H9 (cell line): ENCODE results near the gene TXLNB. TPM values are rescaled to one million over a fixed set of nuclear protein-coding genes. Genes with fewer than 3 reads are reported as not detected.

Source experiments
- DNase-seq: peaks from one replicate; pipeline ENCODE4 v3.0.0-alpha.2; 2017
- H2AFZ ChIP-seq: one replicate; pipeline ENCODE4 v1.6.1; 2013; ENCODE audit warnings: mild to moderate bottlenecking, low read length, control low read depth, moderate library complexity
- H2AK5ac ChIP-seq: 2 replicates; pipeline ENCODE4 v1.6.1; 2013; ENCODE audit warnings: low read length, control low read depth, mixed read lengths; ENCODE audit not compliant: insufficient read length
- H2BK120ac ChIP-seq: one replicate; pipeline ENCODE4 v1.6.1; 2013; ENCODE audit warnings: low read depth, mild to moderate bottlenecking, low read length, control low read depth, inconsistent platforms; ENCODE audit not compliant: poor library complexity, severe bottlenecking
- H2BK12ac ChIP-seq: 2 replicates; pipeline ENCODE4 v1.6.1; 2013; ENCODE audit warnings: low read length, control low read depth, mixed read lengths, low read depth; ENCODE audit not compliant: insufficient read length
- H2BK15ac ChIP-seq: 2 replicates; pipeline ENCODE4 v1.6.1; 2013; ENCODE audit warnings: low read depth, low read length, control low read depth
- H2BK20ac ChIP-seq: one replicate; pipeline ENCODE4 v1.6.1; 2013; ENCODE audit warnings: low read depth, mild to moderate bottlenecking, low read length, control low read depth, inconsistent platforms; ENCODE audit not compliant: poor library complexity, severe bottlenecking
- H2BK5ac ChIP-seq: 2 replicates; pipeline ENCODE4 v1.6.1; 2013; ENCODE audit warnings: low read length, control low read depth, mixed read lengths; ENCODE audit not compliant: insufficient read length
- H3K14ac ChIP-seq: 2 replicates; pipeline ENCODE4 v1.6.1; 2013; ENCODE audit warnings: low read length, control low read depth; ENCODE audit not compliant: insufficient read depth
- H3K18ac ChIP-seq: 2 replicates; pipeline ENCODE4 v1.6.1; 2013; ENCODE audit warnings: low read depth, mild to moderate bottlenecking, mixed read lengths, low read length, control low read depth; ENCODE audit not compliant: insufficient read length
- H3K23ac ChIP-seq: 2 replicates; pipeline ENCODE4 v1.6.1; 2013; ENCODE audit warnings: low read length, control low read depth, mixed read lengths, low read depth; ENCODE audit not compliant: insufficient read length
- H3K23me2 ChIP-seq: 2 replicates; pipeline ENCODE4 v1.6.1; 2013; ENCODE audit warnings: low read depth, mild to moderate bottlenecking, mixed read lengths, low read length, control low read depth; ENCODE audit not compliant: insufficient read length, poor library complexity, severe bottlenecking
- H3K27ac ChIP-seq: 2 replicates; pipeline ENCODE4 v1.5.1; 2013; ENCODE audit warnings: low read length, control low read depth, mixed read lengths, low read depth; ENCODE audit not compliant: insufficient read length
- H3K27me3 ChIP-seq: 2 replicates; pipeline ENCODE4 v1.6.1; 2013; ENCODE audit warnings: low read length, control low read depth, inconsistent platforms; ENCODE audit not compliant: insufficient read depth
- H3K4ac ChIP-seq: 2 replicates; pipeline ENCODE4 v1.6.1; 2013; ENCODE audit warnings: low read depth, mild to moderate bottlenecking, control low read depth, inconsistent platforms, low read length, moderate library complexity
- H3K4me1 ChIP-seq: 2 replicates; pipeline ENCODE4 v1.6.1; 2013; ENCODE audit warnings: low read length, control low read depth, inconsistent platforms; ENCODE audit not compliant: insufficient read depth
- H3K4me2 ChIP-seq: 2 replicates; pipeline ENCODE4 v1.6.1; 2013; ENCODE audit warnings: low read length, control low read depth, mixed read lengths; ENCODE audit not compliant: insufficient read length, insufficient read depth
- H3K56ac ChIP-seq: 2 replicates; pipeline ENCODE4 v1.6.1; 2013; ENCODE audit warnings: low read depth, mild to moderate bottlenecking, mixed read lengths, low read length, control low read depth; ENCODE audit not compliant: insufficient read length
- H3K79me1 ChIP-seq: 2 replicates; pipeline ENCODE4 v1.6.1; 2013; ENCODE audit warnings: low read depth, mild to moderate bottlenecking, moderate library complexity, low read length, control low read depth, inconsistent platforms; ENCODE audit not compliant: insufficient read depth, poor library complexity, severe bottlenecking
- H3K79me2 ChIP-seq: 2 replicates; pipeline ENCODE4 v1.6.1; 2013; ENCODE audit warnings: low read length, control low read depth, inconsistent platforms; ENCODE audit not compliant: insufficient read depth
- H3K9ac ChIP-seq: 2 replicates; pipeline ENCODE4 v1.6.1; 2013; ENCODE audit warnings: low read length, control low read depth, mixed read lengths; ENCODE audit not compliant: insufficient read length; ENCODE audit errors: extremely low read depth
- H3K9me3 ChIP-seq: one replicate; pipeline ENCODE4 v1.6.1; 2013; ENCODE audit warnings: low read depth, low read length, inconsistent platforms; ENCODE audit not compliant: control insufficient read depth
- H3T11ph ChIP-seq: one replicate; pipeline ENCODE4 v1.6.1; 2013; ENCODE audit warnings: mild to moderate bottlenecking, low read length, control low read depth, inconsistent platforms
- H4K20me1 ChIP-seq: one replicate; pipeline ENCODE4 v1.6.1; 2013; ENCODE audit not compliant: control insufficient read depth, insufficient read length, insufficient read depth
- H4K5ac ChIP-seq: 2 replicates; pipeline ENCODE4 v1.6.1; 2013; ENCODE audit warnings: low read depth, mild to moderate bottlenecking, mixed read lengths, low read length, control low read depth; ENCODE audit not compliant: insufficient read length
- H4K8ac ChIP-seq: replicated peaks from 2 replicates; pipeline ENCODE4 v1.6.1; 2013; ENCODE audit warnings: low read length, control low read depth, mixed read lengths, low read depth; ENCODE audit not compliant: insufficient read length
- H4K91ac ChIP-seq: 2 replicates; pipeline ENCODE4 v1.6.1; 2013; ENCODE audit warnings: low read depth, mild to moderate bottlenecking, moderate library complexity, mixed read lengths, low read length, control low read depth; ENCODE audit not compliant: insufficient read length
- H3K27ac Mint-ChIP-seq, 3 experiments: 2 replicates in 2 of 3; 3 replicates in 1 of 3; pipeline ENCODE4 v1.8.0; 2020 to 2021; ENCODE audit warnings: mixed read lengths in 3 of 3, mild to moderate bottlenecking in 1 of 3, moderate library complexity in 1 of 3
- H3K27me3 Mint-ChIP-seq: 2 replicates; pipeline ENCODE4 v1.8.0; 2021; ENCODE audit warnings: low read depth, mild to moderate bottlenecking, moderate library complexity, mixed read lengths
- H3K36me3 Mint-ChIP-seq, 3 experiments: 2 replicates in 2 of 3; 3 replicates in 1 of 3; pipeline ENCODE4 v1.8.0; 2020 to 2021; ENCODE audit warnings: low read depth in 3 of 3, mixed read lengths in 3 of 3; ENCODE audit not compliant: insufficient read depth in 1 of 3
- H3K4me1 Mint-ChIP-seq, 2 experiments: 2 replicates each; pipeline ENCODE4 v1.8.0; 2020; ENCODE audit warnings: mixed read lengths in 2 of 2
- H3K4me3 Mint-ChIP-seq, 2 experiments: 2 replicates in 1 of 2; 3 replicates in 1 of 2; pipeline ENCODE4 v1.8.0; 2020 to 2021; ENCODE audit warnings: mild to moderate bottlenecking in 2 of 2, mixed read lengths in 2 of 2, moderate library complexity in 1 of 2
- H3K9me3 Mint-ChIP-seq, 2 experiments: 2 replicates in 1 of 2; 3 replicates in 1 of 2; pipeline ENCODE4 v1.8.0; 2020; ENCODE audit warnings: mild to moderate bottlenecking in 2 of 2, mixed read lengths in 2 of 2, moderate library complexity in 1 of 2
- whole genome bisulfite sequencing: extraction: QIAGEN DNeasy Blood & Tissue Kit; methylation state at CpG from one replicate; pipeline ENCODE4 v1.1.7; 2013; ENCODE audit warnings: missing lambda C conversion rate, low lambda C conversion rate, mixed read lengths; ENCODE audit not compliant: insufficient read length; ENCODE audit errors: extremely low coverage; 5-methylcytosine and 5-hydroxymethylcytosine counted together
- total RNA-seq: library from RNA; stranded (reverse); gene quantifications from 2 replicates; pipeline ENCODE4 v1.2.1, GENCODE V29; 2021
- TF ChIP-seq, protein P1 (sequence below): fragments of 200-600 bp; sonication (generic); conservative IDR thresholded peaks from 3 replicates; pipeline ENCODE4 v1.8.0; 2021; ENCODE audit warnings: antibody characterized with exemption, mild to moderate bottlenecking

Gene TXLNB
- total RNA-seq, 1 experiment from 2014 or later = 0.04 TPM

DNA sequence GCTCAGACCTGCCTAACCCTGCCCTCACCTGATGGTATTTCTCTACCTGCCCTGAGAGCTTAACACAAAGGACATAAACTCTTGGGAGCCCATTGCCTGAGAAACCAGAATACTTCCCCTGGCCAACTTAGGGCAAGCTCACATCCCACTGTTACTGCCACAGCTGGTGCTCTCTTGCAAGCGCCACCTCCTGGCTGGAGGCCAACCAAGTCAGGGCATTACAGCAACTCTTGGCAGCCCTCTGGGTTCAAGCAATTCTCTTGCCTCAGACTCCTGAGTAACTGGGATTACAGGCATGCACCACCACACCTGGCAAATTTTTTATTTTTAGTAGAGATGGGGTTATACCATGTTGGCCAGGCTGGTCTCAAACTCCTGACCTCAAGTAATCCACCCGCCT lies 86.8 kb downstream of the TXLNB start:
- H3K4ac ChIP-seq = no peak overlapping the region
- Mint-ChIP-seq H3K9me3 (peaks cover 42 to 46% of the 10 kb centered on the region in 2 experiments), H3K36me3 (peaks cover 13 to 35% (median 25%) of the 10 kb centered on the region in 3 experiments)

More for the DNA sequence above, 86.8 kb downstream of the TXLNB start:
- Histone ChIP-seq H3K27ac (no peak overlapping the region), H3K9me3 (no peaks in the 10 kb centered on the region), H3K79me1 (no peaks in the 10 kb centered on the region), H2BK12ac (no peak overlapping the region), H3K9ac (no peak overlapping the region), H2BK120ac (no peak overlapping the region), H4K20me1 (no peaks in the 10 kb centered on the region), H3K4me2 (no peak overlapping the region), H2BK15ac (no peak overlapping the region), H3T11ph (no peak overlapping the region), H3K79me2 (no peaks in the 10 kb centered on the region), H3K27me3 (no peaks in the 10 kb centered on the region), H3K14ac (no peak overlapping the region), H3K4me1 (no peaks in the 10 kb centered on the region), H2AFZ (no peak overlapping the region), H4K91ac (no peak overlapping the region), H2BK5ac (no peak overlapping the region), H2BK20ac (no peak overlapping the region), H3K23ac (no peak overlapping the region), H3K56ac (no peak overlapping the region), H2AK5ac (no peak overlapping the region), H3K18ac (no peak overlapping the region), H4K5ac (no peak overlapping the region), H4K8ac (no peak overlapping the region), H3K23me2 (no peaks in the 10 kb centered on the region)
- no CpG with 5 or more reads among the region's 2 CpGs for WGBS
- H3K27me3 Mint-ChIP-seq = no peaks in the 10 kb centered on the region; the same call in 1 of the 2 replicates
- TF ChIP-seq, protein P1, sequence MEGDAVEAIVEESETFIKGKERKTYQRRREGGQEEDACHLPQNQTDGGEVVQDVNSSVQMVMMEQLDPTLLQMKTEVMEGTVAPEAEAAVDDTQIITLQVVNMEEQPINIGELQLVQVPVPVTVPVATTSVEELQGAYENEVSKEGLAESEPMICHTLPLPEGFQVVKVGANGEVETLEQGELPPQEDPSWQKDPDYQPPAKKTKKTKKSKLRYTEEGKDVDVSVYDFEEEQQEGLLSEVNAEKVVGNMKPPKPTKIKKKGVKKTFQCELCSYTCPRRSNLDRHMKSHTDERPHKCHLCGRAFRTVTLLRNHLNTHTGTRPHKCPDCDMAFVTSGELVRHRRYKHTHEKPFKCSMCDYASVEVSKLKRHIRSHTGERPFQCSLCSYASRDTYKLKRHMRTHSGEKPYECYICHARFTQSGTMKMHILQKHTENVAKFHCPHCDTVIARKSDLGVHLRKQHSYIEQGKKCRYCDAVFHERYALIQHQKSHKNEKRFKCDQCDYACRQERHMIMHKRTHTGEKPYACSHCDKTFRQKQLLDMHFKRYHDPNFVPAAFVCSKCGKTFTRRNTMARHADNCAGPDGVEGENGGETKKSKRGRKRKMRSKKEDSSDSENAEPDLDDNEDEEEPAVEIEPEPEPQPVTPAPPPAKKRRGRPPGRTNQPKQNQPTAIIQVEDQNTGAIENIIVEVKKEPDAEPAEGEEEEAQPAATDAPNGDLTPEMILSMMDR = 0 out of 3 replicates have a peak, but pooled peaks have one; percentile 15
- H3K27ac Mint-ChIP-seq = no peak overlapping the region
- no peak overlapping the region for H3K4me3 Mint-ChIP-seq
- H3K4me1 Mint-ChIP-seq = no peaks in the 10 kb centered on the region
- DNase-seq = no peak
